WERI-Rb-1 (cell line): ENCODE data around the gene POLR2I.
A peak's percentile ranks its signal among the peaks of the same experiment; 100 is the strongest.
"Not testable (repeated sequence)": the region's sequence is repeated elsewhere in the genome, so short reads cannot be mapped to it uniquely, and the experiment has no call there.

Experiments used
- DNase-seq: peaks from one replicate; pipeline ENCODE4 v3.0.0-alpha.2; 2020
- H3K27ac ChIP-seq: fragments of 250-450 bp; sonication (Bioruptor Pico); 2 replicates; pipeline ENCODE4 v1.5.1; 2020; ENCODE audit warnings: mild to moderate bottlenecking, moderate library complexity
- H3K27me3 ChIP-seq: fragments of 250-450 bp; sonication (Bioruptor Pico); 2 replicates; pipeline ENCODE4 v1.5.1; 2021; ENCODE audit warnings: mild to moderate bottlenecking, low read depth, moderate library complexity; ENCODE audit not compliant: insufficient read depth, severe bottlenecking
- H3K36me3 ChIP-seq: fragments of 250-450 bp; sonication (Bioruptor Pico); 2 replicates; pipeline ENCODE4 v1.5.1; 2020; ENCODE audit warnings: mild to moderate bottlenecking, moderate library complexity
- H3K4me3 ChIP-seq: 2 replicates; pipeline ENCODE4 v1.5.1; 2011; ENCODE audit warnings: low read depth, mild to moderate bottlenecking, control low read depth, low read length
- H3K9me3 ChIP-seq: fragments of 250-450 bp; sonication (Bioruptor Pico); 2 replicates; pipeline ENCODE4 v1.5.1; 2021; ENCODE audit warnings: mild to moderate bottlenecking, moderate library complexity; ENCODE audit not compliant: severe bottlenecking
- CTCF ChIP-seq: IDR thresholded peaks from 2 replicates; pipeline ENCODE4 v1.5.1; 2011; ENCODE audit warnings: low read depth, mild to moderate bottlenecking, control low read depth, inconsistent platforms, low read length

POLR2I gene

GRCh38 chr19:36139120-36139472, 24.4 kb upstream of the POLR2I start:
- no peaks in the 10 kb centered on the region for H3K27me3 ChIP-seq
- DNase-seq: no peak
- H3K27ac ChIP-seq: peak overlapping the region; percentile 90
- peaks cover 12% of the 10 kb centered on the region for H3K36me3 ChIP-seq
- peak overlapping the region; percentile 74 for H3K4me3 ChIP-seq
- no peaks in the 10 kb centered on the region for H3K9me3 ChIP-seq
- no peak for TF ChIP-seq CTCF

- TF ChIP-seq CTCF: no peak
- peaks cover 2% of the 10 kb centered on the region; the same call in 1 of the 2 replicates for H3K36me3 ChIP-seq
- DNase-seq: no peak
- H3K27me3 ChIP-seq: no peaks in the 10 kb centered on the region
- no peaks in the 10 kb centered on the region for H3K9me3 ChIP-seq
- no peak overlapping the region for H3K4me3 ChIP-seq
- no peak overlapping the region for H3K27ac ChIP-seq
These were observed 22.4 kb upstream of the POLR2I start for GRCh38 chr19:36136964-36137686.

- not testable (repeated sequence) for H3K27ac ChIP-seq, H3K9me3 ChIP-seq, H3K36me3 ChIP-seq, DNase-seq, H3K4me3 ChIP-seq, H3K27me3 ChIP-seq
These were observed 20.2 kb upstream of the POLR2I start for GRCh38 chr19:36134867-36135266.

GRCh38 chr19:36131221-36131620, 16.5 kb upstream of the POLR2I start:
- H3K9me3 ChIP-seq, H3K27me3 ChIP-seq, DNase-seq, H3K4me3 ChIP-seq, H3K36me3 ChIP-seq, H3K27ac ChIP-seq: not testable (repeated sequence)

- no peak for TF ChIP-seq CTCF
- Histone ChIP-seq H3K4me3 (peak overlapping the region; percentile 67), H3K27ac (peak overlapping the region; percentile 92), H3K27me3 (no peaks in the 10 kb centered on the region), H3K9me3 (no peaks in the 10 kb centered on the region), H3K36me3 (peaks cover 18% of the 10 kb centered on the region)
- DNase-seq: peak; percentile 50
These were observed 13.7 kb upstream of the POLR2I start for GRCh38 chr19:36128392-36128736.

- Histone ChIP-seq H3K4me3 (no peak overlapping the region), H3K27me3 (no peaks in the 10 kb centered on the region), H3K27ac (no peak overlapping the region), H3K9me3 (no peaks in the 10 kb centered on the region), H3K36me3 (peaks cover 20% of the 10 kb centered on the region)
- no peak for DNase-seq
- no peak for TF ChIP-seq CTCF
These were observed 10.9 kb upstream of the POLR2I start for GRCh38 chr19:36125557-36125956.

GRCh38 chr19:36121486-36122124, 6.9 kb upstream of the POLR2I start:
- peaks cover 46% of the 10 kb centered on the region for H3K36me3 ChIP-seq
- H3K4me3 ChIP-seq: no peak overlapping the region
- DNase-seq: no peak

More at GRCh38 chr19:36121486-36122124, 6.9 kb upstream of the POLR2I start:
- H3K27me3 ChIP-seq: no peaks in the 10 kb centered on the region
- no peak for TF ChIP-seq CTCF
- no peaks in the 10 kb centered on the region for H3K9me3 ChIP-seq
- no peak overlapping the region for H3K27ac ChIP-seq
